ENCODE data around the gene METTL6. TPM values are rescaled to one million over a fixed set of nuclear protein-coding genes. Genes with fewer than 3 reads are reported as not detected.

Gene METTL6
- total and polyA plus RNA-seq, 10 of the 15 experiments (the other 5 are each of a cell fraction or from before 2014, with no cell fraction given): 13.8 to 29.6 (median 20.8) TPM

DNA sequence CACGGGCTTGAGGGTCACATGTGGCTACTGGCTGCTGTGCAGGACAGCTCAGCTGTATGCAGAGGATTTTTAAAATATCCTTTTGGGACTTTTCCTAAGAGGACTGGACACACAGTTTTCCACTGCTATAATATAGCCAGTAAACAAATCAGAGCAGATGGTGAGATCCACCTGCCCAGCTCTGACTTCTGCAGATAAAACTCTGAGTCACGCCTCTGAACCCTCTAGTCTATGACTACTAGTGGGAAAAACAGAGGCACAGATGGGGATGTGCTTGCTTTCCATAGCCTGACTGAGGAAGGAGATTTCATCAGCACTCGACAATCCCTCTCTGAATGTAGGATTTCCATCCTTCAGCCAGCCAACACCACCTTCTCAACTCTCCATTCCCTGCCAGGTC lies 49.0 kb upstream of the METTL6 start (continued):
- TF ChIP-seq, protein P1, sequence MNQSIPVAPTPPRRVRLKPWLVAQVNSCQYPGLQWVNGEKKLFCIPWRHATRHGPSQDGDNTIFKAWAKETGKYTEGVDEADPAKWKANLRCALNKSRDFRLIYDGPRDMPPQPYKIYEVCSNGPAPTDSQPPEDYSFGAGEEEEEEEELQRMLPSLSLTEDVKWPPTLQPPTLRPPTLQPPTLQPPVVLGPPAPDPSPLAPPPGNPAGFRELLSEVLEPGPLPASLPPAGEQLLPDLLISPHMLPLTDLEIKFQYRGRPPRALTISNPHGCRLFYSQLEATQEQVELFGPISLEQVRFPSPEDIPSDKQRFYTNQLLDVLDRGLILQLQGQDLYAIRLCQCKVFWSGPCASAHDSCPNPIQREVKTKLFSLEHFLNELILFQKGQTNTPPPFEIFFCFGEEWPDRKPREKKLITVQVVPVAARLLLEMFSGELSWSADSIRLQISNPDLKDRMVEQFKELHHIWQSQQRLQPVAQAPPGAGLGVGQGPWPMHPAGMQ (IDR thresholded peaks at IDR 0.05; ENCODE audit: borderline replicate concordance): no peak
- TF ChIP-seq, protein P2, sequence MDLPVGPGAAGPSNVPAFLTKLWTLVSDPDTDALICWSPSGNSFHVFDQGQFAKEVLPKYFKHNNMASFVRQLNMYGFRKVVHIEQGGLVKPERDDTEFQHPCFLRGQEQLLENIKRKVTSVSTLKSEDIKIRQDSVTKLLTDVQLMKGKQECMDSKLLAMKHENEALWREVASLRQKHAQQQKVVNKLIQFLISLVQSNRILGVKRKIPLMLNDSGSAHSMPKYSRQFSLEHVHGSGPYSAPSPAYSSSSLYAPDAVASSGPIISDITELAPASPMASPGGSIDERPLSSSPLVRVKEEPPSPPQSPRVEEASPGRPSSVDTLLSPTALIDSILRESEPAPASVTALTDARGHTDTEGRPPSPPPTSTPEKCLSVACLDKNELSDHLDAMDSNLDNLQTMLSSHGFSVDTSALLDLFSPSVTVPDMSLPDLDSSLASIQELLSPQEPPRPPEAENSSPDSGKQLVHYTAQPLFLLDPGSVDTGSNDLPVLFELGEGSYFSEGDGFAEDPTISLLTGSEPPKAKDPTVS (IDR thresholded peaks at IDR 0.05; ENCODE audit: low read depth, low read length): no peak
- TF ChIP-seq BCL11A (IDR thresholded peaks at IDR 0.05; ENCODE audit: low read depth, low read length): no peak
- no peak for TF ChIP-seq SMAD1 (IDR thresholded peaks at IDR 0.05; ENCODE audit: low read depth, partially characterized antibody)
- TF ChIP-seq, protein P3, sequence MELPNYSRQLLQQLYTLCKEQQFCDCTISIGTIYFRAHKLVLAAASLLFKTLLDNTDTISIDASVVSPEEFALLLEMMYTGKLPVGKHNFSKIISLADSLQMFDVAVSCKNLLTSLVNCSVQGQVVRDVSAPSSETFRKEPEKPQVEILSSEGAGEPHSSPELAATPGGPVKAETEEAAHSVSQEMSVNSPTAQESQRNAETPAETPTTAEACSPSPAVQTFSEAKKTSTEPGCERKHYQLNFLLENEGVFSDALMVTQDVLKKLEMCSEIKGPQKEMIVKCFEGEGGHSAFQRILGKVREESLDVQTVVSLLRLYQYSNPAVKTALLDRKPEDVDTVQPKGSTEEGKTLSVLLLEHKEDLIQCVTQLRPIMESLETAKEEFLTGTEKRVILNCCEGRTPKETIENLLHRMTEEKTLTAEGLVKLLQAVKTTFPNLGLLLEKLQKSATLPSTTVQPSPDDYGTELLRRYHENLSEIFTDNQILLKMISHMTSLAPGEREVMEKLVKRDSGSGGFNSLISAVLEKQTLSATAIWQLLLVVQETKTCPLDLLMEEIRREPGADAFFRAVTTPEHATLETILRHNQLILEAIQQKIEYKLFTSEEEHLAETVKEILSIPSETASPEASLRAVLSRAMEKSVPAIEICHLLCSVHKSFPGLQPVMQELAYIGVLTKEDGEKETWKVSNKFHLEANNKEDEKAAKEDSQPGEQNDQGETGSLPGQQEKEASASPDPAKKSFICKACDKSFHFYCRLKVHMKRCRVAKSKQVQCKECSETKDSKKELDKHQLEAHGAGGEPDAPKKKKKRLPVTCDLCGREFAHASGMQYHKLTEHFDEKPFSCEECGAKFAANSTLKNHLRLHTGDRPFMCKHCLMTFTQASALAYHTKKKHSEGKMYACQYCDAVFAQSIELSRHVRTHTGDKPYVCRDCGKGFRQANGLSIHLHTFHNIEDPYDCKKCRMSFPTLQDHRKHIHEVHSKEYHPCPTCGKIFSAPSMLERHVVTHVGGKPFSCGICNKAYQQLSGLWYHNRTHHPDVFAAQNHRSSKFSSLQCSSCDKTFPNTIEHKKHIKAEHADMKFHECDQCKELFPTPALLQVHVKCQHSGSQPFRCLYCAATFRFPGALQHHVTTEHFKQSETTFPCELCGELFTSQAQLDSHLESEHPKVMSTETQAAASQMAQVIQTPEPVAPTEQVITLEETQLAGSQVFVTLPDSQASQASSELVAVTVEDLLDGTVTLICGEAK (IDR thresholded peaks at IDR 0.05; ENCODE audit: borderline replicate concordance): no peak
- TF ChIP-seq FOS (IDR thresholded peaks at IDR 0.05; ENCODE audit: borderline replicate concordance, extremely low read depth, insufficient read length): no peak
- TF ChIP-seq POLR2A (IDR thresholded peaks at IDR 0.05; ENCODE audit: low read depth, low read length): no peak
- no peak for TF ChIP-seq IKZF1 (conservative IDR thresholded peaks at IDR 0.05)
- TF ChIP-seq, protein P4, sequence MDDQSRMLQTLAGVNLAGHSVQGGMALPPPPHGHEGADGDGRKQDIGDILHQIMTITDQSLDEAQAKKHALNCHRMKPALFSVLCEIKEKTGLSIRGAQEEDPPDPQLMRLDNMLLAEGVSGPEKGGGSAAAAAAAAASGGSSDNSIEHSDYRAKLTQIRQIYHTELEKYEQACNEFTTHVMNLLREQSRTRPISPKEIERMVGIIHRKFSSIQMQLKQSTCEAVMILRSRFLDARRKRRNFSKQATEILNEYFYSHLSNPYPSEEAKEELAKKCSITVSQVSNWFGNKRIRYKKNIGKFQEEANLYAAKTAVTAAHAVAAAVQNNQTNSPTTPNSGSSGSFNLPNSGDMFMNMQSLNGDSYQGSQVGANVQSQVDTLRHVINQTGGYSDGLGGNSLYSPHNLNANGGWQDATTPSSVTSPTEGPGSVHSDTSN (IDR thresholded peaks at IDR 0.05; ENCODE audit: insufficient replicate concordance, low read depth, low read length): no peak
